Activated T-cell treated with anti-CD3 and anti-CD28 coated beads for 4 hours (primary cell): ENCODE measurements around the gene ECM1.
A peak's percentile ranks its signal among the peaks of the same experiment; 100 is the strongest.

Experiments
- DNase-seq: peaks from one replicate; pipeline ENCODE4 v3.0.0-alpha.2; 2020

Gene ECM1

GRCh38 chr1:150513351-150513791 is 5.5 kb downstream of the ECM1 start:
- no peak for DNase-seq

- no peak for DNase-seq
These were observed 6.4 kb downstream of the ECM1 start for GRCh38 chr1:150514260-150514659.

- no peak for DNase-seq
These were observed 7.0 kb downstream of the ECM1 start for GRCh38 chr1:150514913-150515327.

- peak; percentile 79 for DNase-seq
These were observed 7.6 kb downstream of the ECM1 start, which contains the start of gene FALEC for GRCh38 chr1:150515328-150516049. Gene FALEC, plus strand, starts transcription at chr1:150515752.

GRCh38 chr1:150516050-150516591 is 8.2 kb downstream of the ECM1 start:
- no peak for DNase-seq

GRCh38 chr1:150516616-150517015 is 8.7 kb downstream of the ECM1 start:
- DNase-seq: no peak

GRCh38 chr1:150521196-150521968 is 13.5 kb downstream of the ECM1 start:
- DNase-seq: no peak

GRCh38 chr1:150525348-150525747 is 17.4 kb downstream of the ECM1 start:
- no peak for DNase-seq

GRCh38 chr1:150528196-150528595 is 20.3 kb downstream of the ECM1 start:
- no peak for DNase-seq

GRCh38 chr1:150529017-150529416 is 21.1 kb downstream of the ECM1 start:
- no peak for DNase-seq

GRCh38 chr1:150530491-150531159 is 22.7 kb downstream of the ECM1 start:
- DNase-seq: no peak

GRCh38 chr1:150532860-150533259 is 25.0 kb downstream of the ECM1 start:
- no peak for DNase-seq

- no peak for DNase-seq
These were observed 26.1 kb downstream of the ECM1 start for GRCh38 chr1:150534002-150534401.

- DNase-seq: no peak
These were observed 27.8 kb downstream of the ECM1 start for GRCh38 chr1:150535511-150536287.

- DNase-seq: no peak
These were observed 29.2 kb downstream of the ECM1 start for GRCh38 chr1:150536836-150537731.

GRCh38 chr1:150537732-150538684 is 30.1 kb downstream of the ECM1 start:
- no peak for DNase-seq

- no peak for DNase-seq
These were observed 35.7 kb downstream of the ECM1 start for GRCh38 chr1:150543500-150544143.

GRCh38 chr1:150544204-150544603 is 36.3 kb downstream of the ECM1 start:
- no peak for DNase-seq

GRCh38 chr1:150545486-150546032 is 37.6 kb downstream of the ECM1 start:
- DNase-seq: no peak
